Astrocyte of the hippocampus (primary cell): ENCODE data around the gene KCNMB2.
A peak's percentile ranks its signal among the peaks of the same experiment; 100 is the strongest.

Source experiments
- DNase-seq: peaks from one replicate; pipeline ENCODE4 v3.0.0; 2011; ENCODE audit warnings: low read depth, low spot score

Gene KCNMB2

DNA sequence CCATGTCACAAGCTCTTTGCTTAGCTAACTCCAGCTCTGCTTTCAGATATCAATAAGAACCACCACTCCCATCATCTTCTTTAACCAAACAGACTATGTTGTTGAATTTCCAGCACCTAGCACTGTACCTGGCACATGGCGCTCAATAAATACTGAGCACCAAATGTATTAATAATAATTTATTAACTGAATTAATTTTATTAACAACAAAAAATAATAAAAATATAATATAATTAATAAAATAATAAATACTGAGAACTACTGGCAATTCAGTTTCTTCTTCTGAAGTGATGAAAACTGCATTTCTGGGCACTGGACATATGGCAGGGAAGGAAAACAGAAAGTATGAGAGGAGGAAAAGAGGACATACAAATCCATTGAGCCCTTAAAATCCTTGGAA, 271.5 kb downstream of the KCNMB2 start:
- no peak for DNase-seq

DNA sequence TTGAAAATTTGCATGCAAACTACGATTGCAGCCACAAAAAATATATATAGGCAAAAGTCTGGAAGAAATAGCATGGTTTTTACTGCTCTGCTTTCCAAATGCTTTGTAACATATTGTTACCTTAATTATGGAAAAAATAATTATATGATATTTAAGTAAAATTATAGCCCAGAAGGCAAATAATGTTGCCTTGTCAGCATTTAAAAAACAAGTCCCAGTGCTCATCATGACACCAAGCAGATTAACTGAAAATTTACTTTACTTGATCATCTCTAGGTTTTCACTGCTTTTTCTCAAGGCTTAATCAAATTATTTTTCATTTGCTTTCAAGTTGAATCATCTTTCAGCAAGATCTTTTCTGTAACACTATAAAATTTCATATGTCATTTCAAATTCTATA, 272.5 kb downstream of the KCNMB2 start:
- DNase-seq: no peak

DNA sequence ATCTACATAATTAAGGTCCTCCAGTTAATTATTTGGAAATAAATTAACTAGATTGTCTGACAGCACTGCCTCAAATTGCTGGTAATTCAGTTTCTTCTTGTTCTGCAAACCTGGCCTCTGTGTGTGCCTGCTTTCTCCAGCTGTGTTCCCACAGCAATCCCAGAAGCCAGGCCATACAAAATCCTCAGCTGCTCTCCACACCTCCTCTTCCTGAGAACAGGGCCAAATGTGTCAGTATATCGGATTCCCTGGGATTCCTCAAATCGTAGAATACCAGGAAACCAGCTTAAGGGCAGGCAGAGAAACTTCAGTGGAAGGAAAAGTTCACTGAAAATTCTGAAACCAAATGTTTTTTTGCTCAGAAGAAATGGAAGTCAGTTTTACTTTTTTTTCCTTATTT, 273.9 kb downstream of the KCNMB2 start:
- DNase-seq: no peak

DNA sequence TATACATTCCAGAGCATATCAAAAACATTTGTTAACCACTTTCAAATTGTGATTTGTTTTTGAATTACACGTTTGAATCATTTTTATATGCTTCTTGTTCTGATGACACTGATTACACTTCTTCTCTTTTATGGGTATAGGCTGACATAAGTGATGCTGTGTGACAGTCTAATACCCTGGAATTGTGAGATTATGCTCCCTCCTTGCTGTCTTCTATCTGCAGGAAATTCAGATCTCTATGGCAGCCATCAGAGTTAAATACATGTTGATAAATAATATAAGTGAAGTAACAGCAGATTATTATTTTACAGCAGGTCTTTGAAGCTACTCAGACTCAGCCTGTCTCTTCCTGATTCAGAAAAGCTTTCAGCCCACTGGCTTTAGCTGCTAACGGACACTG, 286.5 kb downstream of the KCNMB2 start:
- DNase-seq: no peak

DNA sequence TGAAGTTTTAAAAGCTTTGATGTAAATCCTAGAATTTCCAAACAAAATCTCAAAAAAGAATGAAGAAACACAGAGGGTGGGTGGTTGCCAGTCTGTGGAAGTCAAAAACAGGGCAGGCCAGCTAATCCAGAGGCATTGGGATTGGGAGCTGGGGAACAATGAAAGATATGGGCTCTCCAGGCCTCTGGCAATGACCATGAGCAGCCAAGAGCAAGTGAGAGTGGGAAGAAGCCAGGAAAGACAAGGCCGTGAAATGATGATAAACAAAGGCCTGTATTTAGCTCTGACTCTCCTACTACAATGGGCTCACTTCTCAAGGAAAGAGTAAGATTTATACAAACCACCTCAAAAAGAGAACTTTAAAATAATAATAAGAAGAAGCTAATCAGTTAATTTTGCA, 286.9 kb downstream of the KCNMB2 start:
- no peak for DNase-seq

DNA sequence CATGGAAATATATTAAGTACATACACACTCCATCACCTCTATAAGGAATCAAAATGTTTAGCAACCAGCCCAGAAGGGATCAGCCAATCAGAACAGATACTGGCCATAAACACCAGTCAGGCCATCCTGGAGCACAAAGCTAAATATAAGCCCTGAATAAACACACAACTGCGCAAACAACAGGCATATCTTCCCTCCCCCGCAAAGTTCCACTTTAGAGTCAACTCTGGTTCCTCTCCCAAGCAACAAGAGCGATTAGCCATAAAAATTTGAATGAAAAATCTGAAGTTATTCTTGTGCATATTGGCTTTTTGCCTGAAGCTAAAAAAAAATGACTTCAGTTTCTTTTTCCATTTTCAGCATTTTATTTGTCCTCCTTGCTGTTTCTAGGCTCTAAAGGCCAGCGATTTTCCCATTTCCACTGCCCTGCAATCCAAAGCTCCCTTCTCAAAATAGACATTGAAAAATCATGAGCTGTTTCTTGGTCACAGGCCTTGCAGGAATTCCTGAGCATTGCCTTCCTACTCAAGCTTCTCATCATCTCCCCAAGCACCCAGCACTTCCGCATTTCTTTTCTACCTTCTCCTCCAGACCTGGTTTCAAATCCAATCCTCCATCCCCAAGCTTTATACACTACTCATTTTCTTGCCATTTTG, 287.5 kb downstream of the KCNMB2 start:
- DNase-seq: no peak

DNA sequence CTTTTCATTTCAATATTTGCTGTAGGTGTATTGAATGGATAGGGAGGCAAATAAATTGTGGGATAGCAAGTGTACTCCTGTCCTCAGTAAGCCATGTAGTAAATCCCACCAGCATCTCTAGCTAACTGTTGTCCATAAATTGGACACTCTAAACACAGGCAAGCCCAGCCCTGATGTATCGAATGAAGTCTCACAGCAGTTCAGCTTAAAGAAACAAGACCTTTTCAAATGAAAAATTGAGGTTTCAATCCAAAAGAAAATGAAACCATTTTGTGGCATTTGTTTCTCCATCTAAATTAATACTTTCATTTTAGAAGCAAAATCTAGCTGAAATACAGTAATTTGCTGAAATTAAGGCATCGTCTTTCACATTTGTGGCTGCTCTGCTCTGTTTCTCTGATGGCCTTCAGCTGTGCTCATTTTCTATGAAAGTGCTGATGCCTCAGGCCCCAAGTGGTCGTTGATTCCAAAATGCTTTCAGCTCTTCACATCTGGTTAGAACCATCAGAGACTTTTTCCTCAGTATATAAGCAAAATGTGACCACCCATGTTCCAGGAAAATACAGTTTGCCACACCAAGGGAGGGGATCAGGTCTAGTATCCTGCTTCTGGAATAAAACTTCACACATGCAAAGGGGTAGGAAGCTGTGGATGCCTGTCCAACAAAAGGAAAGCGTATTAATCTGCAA, 290.3 kb downstream of the KCNMB2 start:
- no peak for DNase-seq

DNA sequence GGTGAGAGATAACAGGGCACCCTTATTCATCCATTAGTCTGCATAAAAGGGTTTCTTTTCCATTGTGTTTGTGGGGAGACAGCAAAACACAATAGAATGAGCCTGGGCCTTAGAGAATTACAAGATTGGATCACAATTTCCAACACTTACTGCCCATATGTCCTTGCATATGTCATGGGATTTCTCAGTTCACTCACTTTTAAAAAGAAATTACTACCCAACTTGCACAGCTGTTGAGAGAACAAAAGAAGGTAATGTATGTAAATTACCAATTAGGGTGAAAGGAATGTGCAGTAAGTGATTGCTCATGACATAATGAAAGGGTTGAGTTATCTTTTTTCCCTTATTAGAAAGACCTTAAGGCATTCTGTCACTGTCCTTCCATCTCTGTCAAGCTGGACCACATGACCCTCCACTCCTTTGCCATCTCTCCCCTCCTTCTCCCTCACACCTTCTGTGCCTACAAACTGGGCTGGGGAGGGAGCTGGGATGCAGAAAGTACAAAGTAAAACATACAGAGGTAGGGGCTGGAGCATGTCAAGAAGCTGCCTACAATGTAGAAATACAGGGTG, 291.1 kb downstream of the KCNMB2 start:
- no peak for DNase-seq

DNA sequence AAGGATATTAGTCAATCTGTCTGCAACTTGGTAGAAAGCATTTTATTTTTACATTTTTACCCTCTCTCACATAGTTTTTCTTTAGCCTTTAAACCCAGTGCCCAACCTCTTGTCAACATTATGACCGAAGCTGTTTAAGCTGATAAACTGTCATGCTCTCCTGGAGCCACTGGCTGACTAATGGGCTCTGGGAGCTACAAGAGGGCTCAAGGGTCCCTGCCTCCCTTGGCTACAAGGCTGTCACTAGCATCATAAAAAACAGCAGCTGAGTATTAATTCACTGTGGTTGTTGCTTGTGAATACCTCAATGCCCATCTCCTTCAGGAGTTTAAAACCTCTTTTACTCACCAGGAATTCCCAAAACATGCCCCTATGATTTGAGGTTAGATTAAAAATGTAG, 297.5 kb downstream of the KCNMB2 start:
- DNase-seq: no peak

DNA sequence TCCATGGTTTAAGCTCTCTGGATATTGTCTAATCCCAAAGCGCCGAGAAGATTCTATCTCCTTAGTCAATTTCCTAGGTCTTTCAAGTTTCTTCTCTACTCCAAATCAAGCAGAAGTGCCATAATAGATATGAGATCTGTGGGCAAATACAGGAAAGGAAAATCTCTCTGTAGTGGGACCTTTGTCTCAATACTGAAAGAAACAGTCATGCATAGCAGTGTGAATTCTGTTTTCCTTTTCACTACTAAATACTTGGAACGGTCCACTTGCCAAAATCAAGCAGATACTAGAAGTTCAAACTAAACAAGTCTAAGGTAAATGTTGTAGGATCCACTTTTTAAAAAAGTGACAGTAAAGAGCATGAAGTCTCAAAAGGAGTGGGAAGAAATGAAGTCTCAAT, 298.8 kb downstream of the KCNMB2 start:
- DNase-seq: no peak

DNA sequence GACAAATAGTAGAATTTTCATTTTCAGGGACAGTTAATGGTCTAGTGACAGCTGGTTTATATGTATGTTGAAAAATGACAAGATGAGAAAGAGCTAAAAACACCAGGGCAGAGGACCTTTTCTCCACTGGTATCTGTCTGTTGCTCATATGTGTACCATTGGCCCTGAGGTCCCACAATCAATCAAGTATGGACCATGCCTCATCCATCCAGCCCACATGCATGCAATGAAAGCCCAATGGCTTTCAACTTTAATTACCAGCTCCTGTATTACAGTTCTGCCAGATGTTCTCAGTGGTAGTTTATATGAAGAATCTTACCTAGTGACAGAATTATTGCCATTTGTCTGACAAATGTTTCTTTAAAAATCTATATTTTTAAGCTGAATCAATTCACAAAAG, 301.3 kb downstream of the KCNMB2 start:
- DNase-seq: no peak

DNA sequence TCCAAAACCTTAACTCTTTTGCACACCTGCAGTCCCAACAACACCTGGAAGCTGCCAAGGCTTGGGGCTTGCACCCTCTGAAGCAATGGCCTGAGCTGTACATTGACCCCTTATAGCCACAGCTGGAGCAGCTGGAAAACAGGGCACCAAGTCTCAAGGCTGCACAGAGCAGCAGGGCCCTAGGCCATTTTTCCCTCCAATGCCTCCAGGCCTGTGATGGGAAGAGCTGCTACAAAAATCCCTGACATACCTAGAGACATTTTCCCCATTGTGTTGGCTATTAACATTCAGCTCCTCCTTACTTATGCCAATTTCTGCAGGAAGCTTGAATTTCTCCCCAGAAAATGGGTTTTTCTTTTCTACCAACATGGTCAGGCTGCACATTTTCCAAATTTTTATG, 304.4 kb downstream of the KCNMB2 start:
- no peak for DNase-seq

DNA sequence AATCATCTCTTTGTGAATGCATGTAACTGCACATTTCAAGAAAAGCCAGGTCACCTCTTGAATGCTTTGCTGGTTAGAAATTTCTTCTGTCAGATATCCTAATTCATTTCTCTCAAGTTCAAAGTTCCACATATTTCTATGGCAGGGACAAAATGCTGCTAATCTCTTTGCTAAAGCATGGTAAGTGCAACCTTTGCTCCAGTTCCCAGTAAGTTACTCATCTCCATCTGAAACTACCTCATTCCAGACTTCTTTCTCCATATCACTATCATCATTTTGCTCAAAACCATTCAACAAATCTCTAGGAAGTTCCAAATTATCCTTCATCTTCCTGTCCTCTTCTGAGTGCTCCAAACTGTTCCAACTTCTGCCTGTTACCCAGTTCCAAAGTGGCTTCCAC, 304.8 kb downstream of the KCNMB2 start:
- no peak for DNase-seq

DNA sequence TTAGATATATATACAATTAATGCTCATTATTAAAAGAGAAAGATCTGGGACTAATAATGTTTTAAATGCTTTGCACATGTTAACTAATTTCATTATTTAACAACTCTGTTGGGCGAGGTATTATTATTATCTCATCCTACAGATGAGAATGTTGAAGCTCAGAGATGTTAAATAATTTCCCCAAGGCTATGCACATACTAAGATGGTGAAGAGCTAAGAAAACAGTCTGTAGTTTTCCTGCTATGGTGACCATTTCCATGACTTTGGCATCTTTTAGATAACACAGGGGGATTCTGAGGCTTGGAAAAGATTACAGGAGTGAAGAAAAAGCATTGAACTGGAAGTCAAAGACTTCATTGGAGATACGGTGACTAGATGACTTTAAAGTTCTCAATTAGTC, 308.7 kb downstream of the KCNMB2 start:
- DNase-seq: no peak

DNA sequence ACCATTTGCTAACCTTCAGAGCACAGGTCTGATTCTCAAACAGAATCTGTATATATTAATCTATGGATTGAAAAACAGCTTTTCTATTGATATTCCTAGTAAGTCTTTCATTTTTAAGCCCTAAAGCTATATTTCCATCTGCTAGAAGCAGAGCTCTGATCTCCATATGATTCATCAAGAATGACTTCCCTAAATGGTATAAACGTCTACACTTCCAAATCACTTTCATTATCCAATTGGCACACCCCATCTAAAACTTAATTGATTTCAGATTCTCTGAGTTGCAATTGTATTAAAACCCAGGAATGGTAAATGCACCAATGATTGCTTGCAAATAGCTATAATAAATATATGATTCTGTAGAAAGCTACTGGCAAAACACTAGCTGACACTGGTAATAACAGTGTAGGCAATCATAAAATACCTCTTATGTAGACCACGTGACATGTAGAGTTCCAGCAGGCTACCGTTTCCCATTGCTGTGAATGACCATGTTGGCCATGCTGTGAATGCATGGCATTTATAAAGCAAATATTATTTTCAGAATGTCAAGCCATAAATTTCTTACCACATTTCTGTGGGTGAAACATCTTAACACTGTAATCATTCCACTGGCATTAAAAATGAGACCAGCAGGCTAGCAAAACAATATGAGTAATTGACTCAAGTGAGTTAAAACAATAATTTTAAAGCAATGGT, 309.3 kb downstream of the KCNMB2 start:
- peak; percentile 56 for DNase-seq

DNA sequence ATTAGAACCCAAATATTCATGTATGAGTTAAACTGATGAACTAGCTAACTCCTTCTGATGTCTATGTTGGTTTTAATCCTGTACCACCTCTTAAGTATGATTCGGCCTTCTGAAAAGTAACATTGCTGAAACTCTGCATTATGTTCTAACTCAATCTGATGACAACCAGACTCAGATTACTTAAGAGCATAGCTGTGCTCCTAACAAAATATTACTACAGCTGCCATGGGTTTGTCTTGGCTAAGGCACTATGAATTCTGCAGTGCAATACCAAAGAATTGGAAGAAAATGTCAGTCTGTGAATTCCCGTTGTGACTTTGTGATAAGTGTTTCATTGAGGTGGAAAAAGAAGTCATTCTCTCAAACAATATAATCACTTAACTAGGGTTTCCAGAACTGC, 311.0 kb downstream of the KCNMB2 start:
- DNase-seq: peak; percentile 49

DNA sequence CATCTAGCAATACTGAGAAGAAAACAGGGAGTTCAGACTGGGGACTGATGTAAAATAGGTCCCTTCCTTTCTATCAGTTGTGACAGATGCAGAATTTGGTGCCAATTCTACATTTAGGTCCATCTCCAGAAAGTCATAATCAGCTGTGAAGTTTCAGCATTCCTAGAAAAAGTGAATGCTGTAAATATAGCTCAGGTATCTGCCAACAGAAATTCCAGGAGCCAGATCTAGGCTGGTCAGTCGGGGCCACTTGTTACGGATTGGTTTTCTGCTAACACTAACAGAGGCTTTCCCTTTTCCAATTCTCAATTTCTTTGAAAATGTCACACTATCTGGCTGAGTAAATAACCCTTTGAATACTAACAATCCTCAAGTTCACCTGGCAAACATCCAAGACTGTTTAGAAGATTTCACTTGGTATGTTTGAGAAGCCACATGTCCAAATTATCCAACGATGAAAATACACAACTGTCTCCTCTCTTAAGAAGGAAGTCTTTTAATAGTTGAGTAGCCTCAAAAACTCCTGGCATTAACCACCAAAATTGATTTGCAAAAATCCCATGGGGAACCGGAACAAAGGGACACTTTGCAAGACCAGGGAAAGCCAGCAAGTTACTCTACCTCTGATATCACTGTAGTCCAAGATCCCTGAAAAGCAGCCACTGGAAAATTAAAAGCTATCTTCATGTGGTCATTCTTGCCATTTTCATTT, 313.1 kb downstream of the KCNMB2 start:
- peak; percentile 17 for DNase-seq

DNA sequence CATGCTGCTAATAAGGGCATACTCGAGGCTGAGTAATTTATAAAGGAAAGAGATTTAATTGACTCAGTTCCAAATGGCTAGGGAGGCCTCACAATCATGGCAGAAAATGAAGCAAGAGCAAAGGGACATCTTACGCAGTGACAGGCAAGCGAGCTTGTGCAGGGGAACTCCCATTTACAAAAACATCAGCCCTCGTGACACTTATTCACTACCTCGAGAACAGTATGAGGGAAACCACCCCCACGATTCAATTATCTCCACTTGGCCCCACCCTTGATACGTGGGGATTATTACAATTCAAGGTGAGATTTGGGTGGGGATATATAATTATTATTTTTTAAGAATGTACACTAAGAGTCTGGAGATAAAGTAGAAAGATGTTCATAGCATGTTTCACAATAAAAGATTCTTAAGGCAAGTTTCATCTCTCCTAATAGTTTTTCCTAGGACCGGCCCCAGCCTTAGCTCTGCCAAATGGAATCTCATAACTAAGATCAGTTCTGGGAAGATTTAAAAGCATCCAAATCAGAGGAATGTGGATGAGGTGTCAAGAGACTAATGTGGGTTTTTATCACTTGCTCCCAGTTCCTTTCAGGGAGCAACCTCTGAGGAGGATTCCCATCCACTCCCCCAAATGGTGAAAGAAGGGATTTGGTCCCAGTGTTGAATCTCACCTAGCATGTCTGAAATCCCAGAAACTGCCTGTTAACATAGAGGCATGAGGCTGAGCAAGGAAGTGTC, 314.4 kb downstream of the KCNMB2 start:
- DNase-seq: no peak

DNA sequence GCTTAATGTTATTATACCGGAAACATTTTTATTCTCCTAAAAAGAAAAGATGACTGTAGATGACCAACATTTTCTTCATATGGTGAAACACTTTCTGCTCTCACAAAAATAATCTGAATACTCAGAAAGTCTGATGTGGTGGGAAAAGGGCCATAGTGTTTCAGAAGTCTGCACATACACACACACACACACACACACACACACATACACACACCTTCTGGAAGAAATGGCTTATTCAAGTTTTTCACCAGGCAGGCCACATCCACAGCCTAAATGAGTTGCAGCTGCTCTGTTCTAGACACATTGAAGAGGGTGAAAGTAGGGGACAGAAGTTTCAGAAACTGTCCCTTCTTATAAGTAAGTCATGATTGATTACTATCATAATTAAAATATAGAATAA, 315.3 kb downstream of the KCNMB2 start:
- DNase-seq: no peak

DNA sequence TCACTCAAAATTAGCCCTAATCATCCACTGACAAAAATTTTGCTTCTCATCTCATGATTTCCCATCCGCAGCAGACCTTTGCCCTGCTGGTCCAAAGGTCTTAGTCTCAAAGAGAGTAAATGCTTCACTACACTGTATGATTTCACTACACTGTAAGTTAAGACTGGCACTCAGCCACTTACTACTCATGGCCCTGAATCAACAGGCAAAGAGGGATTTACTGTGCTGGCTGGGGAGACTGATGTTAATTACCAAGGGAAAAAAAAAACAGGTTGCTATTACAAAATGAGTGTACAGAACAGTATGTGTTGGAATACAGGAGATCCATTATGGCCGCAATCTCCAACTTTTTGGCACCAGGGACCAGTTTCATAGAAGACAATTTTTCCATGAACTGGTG, 320.6 kb downstream of the KCNMB2 start:
- no peak for DNase-seq

DNA sequence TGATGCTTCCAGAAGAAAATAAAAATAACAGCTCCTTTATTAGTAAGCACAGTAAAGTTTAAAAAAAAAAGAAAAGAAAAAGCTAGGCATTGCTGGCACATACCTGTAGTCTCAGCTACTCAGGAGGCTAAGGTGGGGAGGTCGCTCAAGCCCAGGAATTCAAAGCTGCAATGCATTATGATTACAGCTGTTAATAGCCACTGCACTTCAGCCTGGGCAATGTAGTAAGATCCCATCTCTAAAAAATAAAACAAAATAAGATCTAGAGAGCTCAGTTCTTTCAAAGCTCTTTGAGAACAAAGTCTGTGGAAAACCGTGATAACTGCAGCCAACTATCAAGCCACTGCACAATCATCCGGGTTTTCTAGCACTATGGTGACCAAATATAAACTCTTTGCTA, 323.1 kb downstream of the KCNMB2 start:
- no peak for DNase-seq
